ENCODE results near the gene HLTF. TPM values are rescaled to one million over a fixed set of nuclear protein-coding genes. Genes with fewer than 3 reads are reported as not detected.

The HLTF gene
- total and polyA plus RNA-seq, 2 of the 13 experiments (the other 11 are each of a cell fraction or from before 2014, with no cell fraction given): 12.0 to 22.9 TPM

DNA sequence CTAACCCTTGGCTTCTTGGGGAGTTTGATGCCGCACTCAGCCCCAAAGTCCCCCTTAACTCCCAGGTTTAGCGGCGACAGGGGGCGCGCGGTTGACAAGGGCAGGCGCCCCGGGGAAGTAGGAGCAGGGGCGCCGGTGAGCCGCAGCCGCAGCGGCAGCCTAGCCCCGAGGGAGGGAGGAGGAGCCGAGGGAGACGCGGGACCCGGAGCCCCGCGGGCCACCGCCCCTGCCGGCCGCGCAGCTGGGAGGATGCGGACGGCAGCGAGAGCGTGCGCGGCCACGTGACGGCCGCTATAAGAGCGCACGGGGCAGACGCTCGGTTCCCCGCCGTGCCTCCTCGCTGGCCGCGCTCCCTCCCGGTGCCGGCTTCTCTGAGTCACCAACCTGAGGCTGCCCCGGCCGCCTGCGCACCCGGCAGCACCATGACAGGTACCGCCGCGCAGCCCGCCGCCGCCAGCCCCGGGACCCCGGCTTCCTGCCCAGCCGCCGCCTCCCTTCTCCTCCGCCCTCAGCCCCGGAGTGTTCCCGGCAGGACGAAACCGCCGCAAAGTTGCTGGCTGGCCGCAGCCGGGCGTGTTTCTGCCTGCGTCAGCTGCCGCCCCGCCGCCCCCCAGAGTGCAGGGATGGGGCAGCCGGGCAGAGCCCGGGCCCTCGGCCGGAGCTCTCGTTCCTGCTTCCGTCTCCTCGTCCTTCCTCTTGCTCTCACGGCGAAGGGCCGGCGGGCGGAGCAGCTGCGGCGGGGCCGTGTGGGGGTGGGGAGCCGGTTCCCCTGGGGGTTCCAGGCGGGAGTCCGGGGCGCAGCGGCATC is 94.9 kb downstream of the HLTF start, which contains the start of gene GYG1 (continued):
- TF ChIP-seq, protein P1, sequence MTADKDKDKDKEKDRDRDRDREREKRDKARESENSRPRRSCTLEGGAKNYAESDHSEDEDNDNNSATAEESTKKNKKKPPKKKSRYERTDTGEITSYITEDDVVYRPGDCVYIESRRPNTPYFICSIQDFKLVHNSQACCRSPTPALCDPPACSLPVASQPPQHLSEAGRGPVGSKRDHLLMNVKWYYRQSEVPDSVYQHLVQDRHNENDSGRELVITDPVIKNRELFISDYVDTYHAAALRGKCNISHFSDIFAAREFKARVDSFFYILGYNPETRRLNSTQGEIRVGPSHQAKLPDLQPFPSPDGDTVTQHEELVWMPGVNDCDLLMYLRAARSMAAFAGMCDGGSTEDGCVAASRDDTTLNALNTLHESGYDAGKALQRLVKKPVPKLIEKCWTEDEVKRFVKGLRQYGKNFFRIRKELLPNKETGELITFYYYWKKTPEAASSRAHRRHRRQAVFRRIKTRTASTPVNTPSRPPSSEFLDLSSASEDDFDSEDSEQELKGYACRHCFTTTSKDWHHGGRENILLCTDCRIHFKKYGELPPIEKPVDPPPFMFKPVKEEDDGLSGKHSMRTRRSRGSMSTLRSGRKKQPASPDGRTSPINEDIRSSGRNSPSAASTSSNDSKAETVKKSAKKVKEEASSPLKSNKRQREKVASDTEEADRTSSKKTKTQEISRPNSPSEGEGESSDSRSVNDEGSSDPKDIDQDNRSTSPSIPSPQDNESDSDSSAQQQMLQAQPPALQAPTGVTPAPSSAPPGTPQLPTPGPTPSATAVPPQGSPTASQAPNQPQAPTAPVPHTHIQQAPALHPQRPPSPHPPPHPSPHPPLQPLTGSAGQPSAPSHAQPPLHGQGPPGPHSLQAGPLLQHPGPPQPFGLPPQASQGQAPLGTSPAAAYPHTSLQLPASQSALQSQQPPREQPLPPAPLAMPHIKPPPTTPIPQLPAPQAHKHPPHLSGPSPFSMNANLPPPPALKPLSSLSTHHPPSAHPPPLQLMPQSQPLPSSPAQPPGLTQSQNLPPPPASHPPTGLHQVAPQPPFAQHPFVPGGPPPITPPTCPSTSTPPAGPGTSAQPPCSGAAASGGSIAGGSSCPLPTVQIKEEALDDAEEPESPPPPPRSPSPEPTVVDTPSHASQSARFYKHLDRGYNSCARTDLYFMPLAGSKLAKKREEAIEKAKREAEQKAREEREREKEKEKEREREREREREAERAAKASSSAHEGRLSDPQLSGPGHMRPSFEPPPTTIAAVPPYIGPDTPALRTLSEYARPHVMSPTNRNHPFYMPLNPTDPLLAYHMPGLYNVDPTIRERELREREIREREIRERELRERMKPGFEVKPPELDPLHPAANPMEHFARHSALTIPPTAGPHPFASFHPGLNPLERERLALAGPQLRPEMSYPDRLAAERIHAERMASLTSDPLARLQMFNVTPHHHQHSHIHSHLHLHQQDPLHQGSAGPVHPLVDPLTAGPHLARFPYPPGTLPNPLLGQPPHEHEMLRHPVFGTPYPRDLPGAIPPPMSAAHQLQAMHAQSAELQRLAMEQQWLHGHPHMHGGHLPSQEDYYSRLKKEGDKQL (CRISPR knock-in tag; IDR thresholded peaks at IDR 0.05; ENCODE audit: low read depth): 0 out of 2 replicates have a peak, but pooled peaks have one; percentile 22
- no peak for TF ChIP-seq NFE2 (CRISPR knock-in tag; IDR thresholded peaks at IDR 0.05)
- TF ChIP-seq, protein P2, sequence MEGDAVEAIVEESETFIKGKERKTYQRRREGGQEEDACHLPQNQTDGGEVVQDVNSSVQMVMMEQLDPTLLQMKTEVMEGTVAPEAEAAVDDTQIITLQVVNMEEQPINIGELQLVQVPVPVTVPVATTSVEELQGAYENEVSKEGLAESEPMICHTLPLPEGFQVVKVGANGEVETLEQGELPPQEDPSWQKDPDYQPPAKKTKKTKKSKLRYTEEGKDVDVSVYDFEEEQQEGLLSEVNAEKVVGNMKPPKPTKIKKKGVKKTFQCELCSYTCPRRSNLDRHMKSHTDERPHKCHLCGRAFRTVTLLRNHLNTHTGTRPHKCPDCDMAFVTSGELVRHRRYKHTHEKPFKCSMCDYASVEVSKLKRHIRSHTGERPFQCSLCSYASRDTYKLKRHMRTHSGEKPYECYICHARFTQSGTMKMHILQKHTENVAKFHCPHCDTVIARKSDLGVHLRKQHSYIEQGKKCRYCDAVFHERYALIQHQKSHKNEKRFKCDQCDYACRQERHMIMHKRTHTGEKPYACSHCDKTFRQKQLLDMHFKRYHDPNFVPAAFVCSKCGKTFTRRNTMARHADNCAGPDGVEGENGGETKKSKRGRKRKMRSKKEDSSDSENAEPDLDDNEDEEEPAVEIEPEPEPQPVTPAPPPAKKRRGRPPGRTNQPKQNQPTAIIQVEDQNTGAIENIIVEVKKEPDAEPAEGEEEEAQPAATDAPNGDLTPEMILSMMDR (CRISPR knock-in tag; IDR thresholded peaks at IDR 0.05): peak; percentile 82
- no peak for TF ChIP-seq RBM22 (optimal IDR thresholded peaks at IDR 0.05; ENCODE audit: low read length)
- TF ChIP-seq ZNF234 (CRISPR knock-in tag; conservative IDR thresholded peaks at IDR 0.05): 0 out of 2 replicates have a peak, but pooled peaks have one; percentile 40
- no peak for TF ChIP-seq CENPX (CRISPR knock-in tag; IDR thresholded peaks at IDR 0.05)
- TF ChIP-seq MAFK (conservative IDR thresholded peaks at IDR 0.05 in 1 of 2, IDR thresholded peaks at IDR 0.05 in 1 of 2; ENCODE audit: low read length in 2 of 2): no peak
- TF ChIP-seq ZNF326 (CRISPR knock-in tag; IDR thresholded peaks at IDR 0.05; ENCODE audit: borderline replicate concordance): no peak
- peak; percentile 46; the same call in 1 of the 2 replicates for TF ChIP-seq ZNF232 (CRISPR knock-in tag; IDR thresholded peaks at IDR 0.05; ENCODE audit: borderline replicate concordance)
- TF ChIP-seq ZNF235 (CRISPR knock-in tag; IDR thresholded peaks at IDR 0.05; ENCODE audit: borderline replicate concordance): 0 out of 2 replicates have a peak, but pooled peaks have one; percentile 28
- no peak for TF ChIP-seq ZNF337 (CRISPR knock-in tag; IDR thresholded peaks at IDR 0.05; ENCODE audit: borderline replicate concordance, low read depth)
- TF ChIP-seq ZNF576 (CRISPR knock-in tag; IDR thresholded peaks at IDR 0.05): no peak
- peak; percentile 93 for TF ChIP-seq MXD4 (CRISPR knock-in tag; IDR thresholded peaks at IDR 0.05)
- no peak; the same call in 1 of the 2 replicates for TF ChIP-seq ZSCAN20 (CRISPR knock-in tag; IDR thresholded peaks at IDR 0.05; ENCODE audit: borderline replicate concordance)
- TF ChIP-seq NR2C2 (CRISPR knock-in tag; IDR thresholded peaks at IDR 0.05; ENCODE audit: borderline replicate concordance): no peak
- TF ChIP-seq AGO2 (optimal IDR thresholded peaks at IDR 0.05; ENCODE audit: low read depth, low read length): peak; percentile 85
- TF ChIP-seq, protein P3, sequence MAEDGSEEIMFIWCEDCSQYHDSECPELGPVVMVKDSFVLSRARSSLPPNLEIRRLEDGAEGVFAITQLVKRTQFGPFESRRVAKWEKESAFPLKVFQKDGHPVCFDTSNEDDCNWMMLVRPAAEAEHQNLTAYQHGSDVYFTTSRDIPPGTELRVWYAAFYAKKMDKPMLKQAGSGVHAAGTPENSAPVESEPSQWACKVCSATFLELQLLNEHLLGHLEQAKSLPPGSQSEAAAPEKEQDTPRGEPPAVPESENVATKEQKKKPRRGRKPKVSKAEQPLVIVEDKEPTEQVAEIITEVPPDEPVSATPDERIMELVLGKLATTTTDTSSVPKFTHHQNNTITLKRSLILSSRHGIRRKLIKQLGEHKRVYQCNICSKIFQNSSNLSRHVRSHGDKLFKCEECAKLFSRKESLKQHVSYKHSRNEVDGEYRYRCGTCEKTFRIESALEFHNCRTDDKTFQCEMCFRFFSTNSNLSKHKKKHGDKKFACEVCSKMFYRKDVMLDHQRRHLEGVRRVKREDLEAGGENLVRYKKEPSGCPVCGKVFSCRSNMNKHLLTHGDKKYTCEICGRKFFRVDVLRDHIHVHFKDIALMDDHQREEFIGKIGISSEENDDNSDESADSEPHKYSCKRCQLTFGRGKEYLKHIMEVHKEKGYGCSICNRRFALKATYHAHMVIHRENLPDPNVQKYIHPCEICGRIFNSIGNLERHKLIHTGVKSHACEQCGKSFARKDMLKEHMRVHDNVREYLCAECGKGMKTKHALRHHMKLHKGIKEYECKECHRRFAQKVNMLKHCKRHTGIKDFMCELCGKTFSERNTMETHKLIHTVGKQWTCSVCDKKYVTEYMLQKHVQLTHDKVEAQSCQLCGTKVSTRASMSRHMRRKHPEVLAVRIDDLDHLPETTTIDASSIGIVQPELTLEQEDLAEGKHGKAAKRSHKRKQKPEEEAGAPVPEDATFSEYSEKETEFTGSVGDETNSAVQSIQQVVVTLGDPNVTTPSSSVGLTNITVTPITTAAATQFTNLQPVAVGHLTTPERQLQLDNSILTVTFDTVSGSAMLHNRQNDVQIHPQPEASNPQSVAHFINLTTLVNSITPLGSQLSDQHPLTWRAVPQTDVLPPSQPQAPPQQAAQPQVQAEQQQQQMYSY (CRISPR knock-in tag; IDR thresholded peaks at IDR 0.05): peak; percentile 24; the same call in 1 of the 2 replicates
